Stimulated activated CD4-positive, alpha-beta T cell treated with anti-CD3 and anti-CD28 coated beads, Interleukin-4, amount 100 ng/mL, for 4 hours (primary cell): ENCODE results near the gene PTMS.
"Not testable (repeated sequence)": the region's sequence is repeated elsewhere in the genome, so short reads cannot be mapped to it uniquely, and the experiment has no call there.

ENCODE experiments used
- DNase-seq, 2 experiments: peaks; one replicate each; pipeline ENCODE4 v3.0.0-alpha.2; 2020

PTMS gene

DNA sequence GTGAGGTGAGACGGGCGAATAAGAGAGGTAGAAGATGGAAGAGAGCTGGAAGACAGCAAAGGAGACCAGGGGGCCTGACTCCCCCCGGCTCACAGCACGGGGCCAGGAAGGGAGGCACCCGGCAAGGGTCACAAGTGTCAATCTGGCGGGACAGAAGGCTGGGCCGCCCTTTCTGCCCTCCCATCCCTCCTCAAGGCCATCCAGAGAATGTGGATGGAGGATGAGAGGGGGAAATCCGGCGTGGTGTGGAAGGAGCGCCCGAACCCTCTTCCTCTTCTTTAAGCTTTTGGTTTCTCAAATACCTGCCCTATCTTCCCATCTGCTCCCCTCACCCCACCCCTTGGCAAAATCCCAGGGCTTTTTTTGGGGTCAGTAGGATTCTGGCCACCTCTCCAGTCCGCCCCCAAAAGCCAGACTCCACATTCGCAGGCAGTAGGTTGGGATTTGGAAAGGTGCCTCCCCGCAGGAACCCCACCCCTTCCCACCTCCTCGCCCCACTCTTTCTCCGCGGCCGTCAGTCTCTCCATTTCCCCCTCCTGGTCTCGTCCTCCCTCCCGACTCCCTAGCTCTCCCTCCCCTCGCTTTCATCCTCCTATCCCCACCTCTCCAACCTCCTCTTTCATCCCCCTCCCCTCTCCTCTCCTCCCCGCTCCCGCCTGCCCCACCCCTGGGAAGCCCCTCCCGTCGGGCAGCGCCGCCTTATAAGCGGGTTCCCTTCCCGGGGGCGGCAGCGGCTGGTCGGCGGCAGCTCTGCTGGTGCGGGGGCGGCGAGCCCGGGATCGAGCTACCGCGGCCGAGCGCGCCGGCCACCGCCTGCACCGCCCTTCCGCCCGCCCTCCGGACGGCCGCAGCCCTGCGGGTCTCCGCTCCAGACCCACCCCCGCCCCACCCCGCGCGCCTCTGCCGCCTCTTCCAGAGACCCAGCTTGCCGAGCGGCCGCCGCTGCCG, at the start of gene PTMS:
Gene PTMS (plus strand): TSS at position 730 of the 948 bp plus-strand sequence. CDS start 343 bp downstream, outside the sequence.
- DNase-seq: peak in 1 of 2 experiments; percentile 37

DNA sequence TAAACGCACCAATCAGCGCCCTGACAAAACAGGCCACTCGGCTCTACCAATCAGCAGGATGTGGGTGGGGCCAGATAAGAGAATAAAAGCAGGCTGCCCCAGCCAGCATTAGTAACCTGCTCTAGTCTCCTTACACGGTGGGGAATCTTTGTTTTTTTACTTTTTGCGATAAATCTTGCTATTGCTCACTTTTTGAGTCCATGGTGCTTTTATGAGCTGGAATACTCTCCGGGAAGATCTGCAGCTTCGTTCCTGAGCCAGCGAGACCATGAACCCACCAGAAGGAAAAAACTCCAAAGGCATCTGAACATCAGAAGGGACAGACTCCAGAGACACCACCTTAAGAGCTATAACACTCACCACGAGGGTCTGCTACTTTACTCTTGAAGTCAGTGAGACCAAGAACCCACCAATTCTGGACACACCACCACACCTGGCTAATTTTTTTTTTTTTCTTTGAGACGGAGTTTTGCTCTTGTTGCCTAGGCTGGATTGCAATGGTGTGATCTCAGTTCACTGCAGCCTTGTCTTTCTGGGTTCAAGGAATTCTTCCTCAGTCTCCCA, 49.2 kb upstream of the PTMS start:
- DNase-seq: no peak

DNA sequence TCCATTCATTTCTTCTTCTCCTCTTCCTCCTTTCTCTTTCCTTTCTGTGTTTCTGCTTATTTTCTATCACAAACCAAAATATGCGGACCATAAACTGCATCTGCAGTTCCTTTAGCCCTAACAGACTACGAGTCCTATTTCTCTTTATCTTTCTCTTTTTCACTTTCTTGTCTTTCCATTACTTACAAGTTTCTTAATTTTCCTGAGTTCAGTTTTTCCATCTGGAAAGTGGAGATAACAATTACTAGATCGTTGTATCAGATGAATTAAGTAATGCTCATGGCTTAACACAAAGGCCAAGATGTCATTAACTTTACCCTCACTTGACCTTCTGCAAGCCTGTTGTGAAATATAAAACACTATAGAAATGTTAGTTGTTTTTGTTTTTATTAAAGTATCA, 43.3 kb upstream of the PTMS start:
- DNase-seq: no peak

DNA sequence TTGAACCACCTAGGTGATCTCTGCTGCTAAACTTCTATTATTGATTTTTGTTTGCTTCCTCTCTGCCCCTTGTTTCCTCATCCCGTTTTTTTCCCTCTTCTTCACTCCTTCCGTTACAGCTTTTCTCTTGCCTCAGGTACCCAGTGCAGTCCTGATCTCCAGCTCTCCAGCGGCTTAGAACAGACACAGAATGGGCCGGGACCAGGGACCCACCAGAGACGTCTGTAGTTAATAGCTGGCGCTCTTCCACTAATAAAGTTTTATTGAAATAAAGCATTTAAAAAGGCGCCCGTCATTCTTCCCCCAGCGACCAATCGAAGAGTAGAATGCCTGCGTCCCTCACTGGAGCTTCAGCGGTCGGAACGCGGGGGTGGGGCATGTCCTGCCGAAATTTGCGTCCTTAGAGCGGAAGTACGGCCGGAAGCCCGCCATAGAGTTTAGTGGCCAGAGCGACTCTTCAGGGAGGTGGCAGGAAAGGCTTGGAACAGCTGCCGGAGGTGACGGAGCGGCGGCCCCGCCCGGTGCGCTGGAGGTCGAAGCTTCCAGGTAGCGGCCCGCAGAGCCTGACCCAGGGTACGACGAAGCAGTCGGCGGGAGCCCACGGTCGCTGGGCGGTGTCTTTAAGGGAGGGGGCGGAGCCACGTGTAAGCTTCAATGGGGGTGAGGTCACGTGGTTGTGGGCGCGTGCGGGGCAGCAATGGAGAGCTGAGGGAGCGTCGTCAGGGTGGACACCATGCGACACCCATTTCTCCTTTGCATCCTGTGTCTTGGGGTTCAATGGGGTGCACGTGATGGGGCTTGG, 42.4 kb upstream of the PTMS start, which contains the start of gene COPS7A:
Gene COPS7A (plus strand): TSS at position 440 of the 802 bp plus-strand sequence. CDS start 611 bp downstream, outside the sequence.
- peak; percentile 89 to 91 for DNase-seq

- peak in 1 of 2 experiments; percentile 10 for DNase-seq
These were observed 41.8 kb upstream of the PTMS start for GRCh38 chr12:6724409-6724797.

DNA sequence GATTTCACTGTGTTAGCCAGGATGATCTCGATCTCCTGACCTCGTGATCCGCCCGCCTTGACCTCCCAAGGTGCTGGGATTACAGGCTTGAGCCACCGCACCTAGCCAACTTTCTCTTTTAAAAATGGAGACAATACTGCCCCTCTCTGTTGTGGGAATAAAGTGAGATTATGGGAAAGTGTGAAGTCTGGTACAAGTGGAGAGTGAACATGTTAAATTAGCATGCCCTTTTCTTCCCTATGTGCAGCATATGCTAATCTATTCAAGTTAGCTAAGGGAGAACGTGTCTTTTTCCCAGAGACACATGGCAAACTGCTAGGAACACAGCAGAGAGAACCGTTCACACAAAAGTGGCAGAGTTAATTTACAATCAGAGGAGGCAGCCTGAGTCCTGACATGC, 40.8 kb upstream of the PTMS start:
- no peak for DNase-seq

- DNase-seq: no peak
These were observed 37.0 kb upstream of the PTMS start for GRCh38 chr12:6729186-6729585.

- no peak for DNase-seq
These were observed 36.0 kb upstream of the PTMS start for GRCh38 chr12:6730169-6730568.

GRCh38 chr12:6734506-6735387, 31.4 kb upstream of the PTMS start:
- no peak for DNase-seq

DNA sequence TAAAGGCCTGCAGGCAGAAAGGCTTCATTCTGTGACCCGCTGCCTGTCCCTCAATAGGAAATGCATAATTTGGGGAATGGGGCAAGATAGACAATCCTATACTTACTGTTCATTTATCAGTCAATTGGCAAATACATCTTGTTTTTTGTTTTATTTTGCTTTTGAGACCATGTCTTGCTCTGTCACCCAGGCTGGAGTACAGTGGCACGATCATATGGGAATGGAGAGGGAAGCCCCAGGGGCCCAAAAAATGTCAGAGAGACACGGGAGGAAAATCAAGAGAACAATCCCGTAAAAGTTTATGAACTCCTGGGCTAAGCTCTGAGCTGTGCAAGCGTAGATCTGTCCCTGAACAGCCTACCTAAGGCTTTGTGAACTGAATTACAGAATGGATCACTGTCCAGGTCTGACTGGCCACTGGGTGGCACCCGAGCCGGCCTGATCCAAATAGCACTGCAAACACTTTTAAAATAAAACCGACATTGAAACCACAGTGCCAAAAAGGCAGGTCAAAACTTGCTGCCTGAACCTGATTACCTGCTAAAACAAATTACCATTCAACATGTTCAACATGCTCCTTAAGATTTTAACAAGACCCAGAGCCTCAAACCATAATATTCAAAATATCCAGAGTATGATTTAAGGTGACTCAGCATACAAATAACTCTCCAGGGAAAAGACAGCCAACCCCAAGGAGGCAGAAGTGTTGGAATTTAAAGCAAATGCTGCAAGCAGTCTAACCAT, 30.5 kb upstream of the PTMS start:
- peak; percentile 19 to 29 for DNase-seq

DNA sequence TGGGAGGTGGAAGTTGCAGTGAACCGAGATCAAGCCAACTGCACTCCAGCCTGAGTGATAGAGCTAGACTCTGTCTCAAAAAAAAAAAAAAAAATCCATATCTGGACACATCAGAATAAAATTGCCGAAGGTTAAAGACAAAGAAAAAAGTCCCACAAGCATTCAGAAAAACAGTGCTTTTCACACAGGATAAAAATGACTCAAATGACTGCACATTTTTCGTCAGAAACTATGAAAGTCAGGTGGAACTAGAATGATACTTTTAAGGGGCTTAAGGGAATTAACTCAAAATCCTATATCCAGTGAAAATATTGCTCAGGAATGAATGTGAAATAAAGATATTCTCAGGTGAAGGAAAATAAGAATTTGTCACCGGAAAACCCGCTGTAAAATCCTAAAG, 29.4 kb upstream of the PTMS start:
- no peak for DNase-seq

GRCh38 chr12:6742080-6742479, 24.1 kb upstream of the PTMS start:
- DNase-seq: not testable (repeated sequence)

- DNase-seq: no peak
These were observed 23.3 kb upstream of the PTMS start for GRCh38 chr12:6742834-6743233.

DNA sequence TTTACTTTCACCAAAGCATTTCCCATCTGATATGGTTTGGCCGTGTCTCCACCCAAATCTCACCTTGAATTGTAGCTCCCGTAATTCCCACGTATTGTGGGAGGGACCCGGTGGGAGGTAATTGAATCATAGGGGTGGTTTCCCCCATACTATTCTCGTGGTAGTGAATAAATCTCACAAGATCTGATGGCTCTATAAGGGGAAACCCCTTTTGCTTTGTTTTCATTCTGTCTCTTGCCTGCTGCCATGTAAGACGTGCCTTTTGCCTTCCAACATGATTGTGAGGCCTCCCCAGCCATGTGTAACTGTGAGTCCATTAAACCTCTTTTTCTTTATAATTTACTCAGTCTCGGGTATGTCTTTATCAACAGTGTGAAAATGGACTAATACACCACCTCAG, 22.9 kb upstream of the PTMS start:
- DNase-seq: not testable (repeated sequence)

- peak in 1 of 2 experiments; percentile 19 for DNase-seq
These were observed 20.2 kb upstream of the PTMS start for GRCh38 chr12:6745741-6746525.

DNA sequence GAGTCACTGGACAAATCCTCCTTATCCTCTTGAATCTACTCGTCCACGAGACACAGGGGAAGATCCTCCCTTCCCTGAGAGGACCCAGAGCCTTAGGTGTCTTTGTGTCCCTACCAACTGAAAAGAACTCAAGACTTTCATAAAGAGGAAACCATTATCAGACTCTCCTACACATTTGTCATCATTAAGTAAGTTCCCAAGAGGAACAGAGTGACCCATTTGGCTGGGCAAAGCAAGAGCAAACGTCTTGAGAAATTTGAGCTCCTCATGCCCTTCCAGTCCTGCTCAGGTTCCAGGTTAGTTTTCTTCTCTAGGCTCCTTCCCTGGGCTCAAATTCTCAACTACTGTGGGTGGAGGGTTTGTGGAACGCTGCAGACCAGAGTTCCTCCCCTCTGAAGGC, 18.9 kb upstream of the PTMS start:
- DNase-seq: no peak

DNA sequence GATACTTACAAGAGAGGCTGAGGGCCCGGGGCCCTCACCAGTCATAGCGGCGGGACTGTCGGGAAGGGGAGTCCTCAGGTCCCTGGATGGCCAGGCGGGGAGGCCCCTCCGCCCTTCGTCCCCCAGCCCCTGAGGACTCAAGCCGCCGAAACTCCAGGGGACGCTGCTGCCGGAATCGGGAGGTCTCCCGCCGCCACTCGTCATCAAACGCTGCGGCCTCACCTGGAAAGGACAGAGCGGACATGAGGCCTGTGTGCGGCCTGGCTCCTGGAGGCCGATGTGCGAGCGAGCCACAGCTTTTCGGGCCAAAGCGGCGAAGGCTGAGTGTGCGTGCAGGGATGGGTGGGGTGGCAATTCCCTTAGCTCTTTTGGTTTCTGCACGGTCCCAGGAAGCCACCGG, 17.4 kb upstream of the PTMS start:
- no peak for DNase-seq

GRCh38 chr12:6750506-6750905, 15.7 kb upstream of the PTMS start:
- no peak for DNase-seq

DNA sequence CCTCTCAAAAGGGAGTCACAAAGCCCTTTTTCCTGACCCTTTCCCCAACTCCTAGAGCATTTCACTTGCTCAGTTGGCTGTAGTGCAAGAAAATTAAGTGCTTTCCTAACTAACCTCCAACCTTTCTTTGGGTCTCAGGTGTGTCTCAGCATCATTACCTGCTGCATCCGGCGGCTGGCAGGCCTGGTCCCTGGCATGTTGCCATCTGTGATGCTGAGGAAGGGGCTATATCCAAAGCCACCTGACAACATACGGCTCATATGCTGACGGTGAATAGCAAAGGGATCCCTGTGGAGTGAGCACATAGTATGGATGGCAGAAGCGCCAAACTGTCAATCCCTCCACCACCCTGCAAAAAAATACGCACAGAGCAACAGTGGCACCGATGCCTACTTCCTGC, 14.4 kb upstream of the PTMS start:
- no peak for DNase-seq

DNA sequence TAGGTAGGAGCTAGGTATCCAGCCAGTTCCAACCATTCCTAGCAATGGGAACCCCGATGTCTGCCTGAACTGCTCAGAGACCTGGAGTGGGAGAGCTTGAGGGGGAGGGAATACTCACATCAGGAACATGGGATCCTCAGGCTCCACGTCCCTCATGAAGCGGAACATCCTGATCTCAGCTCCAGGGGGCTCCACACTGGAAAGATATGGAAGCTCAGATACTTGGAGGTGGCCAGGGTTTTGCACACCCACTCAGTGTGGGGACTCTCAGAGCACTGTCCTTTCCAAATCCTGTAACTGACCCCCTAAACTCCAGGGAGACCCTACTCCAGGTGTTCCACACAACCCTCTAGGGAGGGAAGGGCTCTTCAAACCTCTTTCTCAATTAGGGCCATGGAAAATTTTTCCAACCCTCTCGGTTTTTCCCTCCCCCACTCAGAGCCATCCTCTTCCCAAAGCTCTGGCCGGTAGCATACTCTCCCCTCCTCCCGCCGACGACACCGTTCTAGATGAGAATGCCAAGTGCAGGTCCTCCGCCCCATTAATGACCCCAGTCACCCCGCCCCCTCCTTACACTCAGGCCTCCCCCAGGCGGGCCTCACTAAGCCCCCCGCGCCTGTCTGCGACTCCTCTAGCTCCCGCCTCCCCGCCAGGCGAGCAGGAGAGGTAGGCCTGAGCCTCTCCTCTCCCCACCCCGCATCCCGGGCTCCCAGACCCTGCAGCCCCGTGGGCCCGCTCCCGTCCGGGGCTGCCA, 13.8 kb upstream of the PTMS start:
- peak; percentile 19 to 28 for DNase-seq
